RPMI8226 (cell line): ENCODE measurements around the gene CDK6.

Source experiments
- DNase-seq: peaks from one replicate; pipeline ENCODE4 v3.0.0-alpha.2; 2015

CDK6 gene

GRCh38 chr7:92731335-92732063 is 104.9 kb downstream of the CDK6 start:
- peak; percentile 78 for DNase-seq

GRCh38 chr7:92730808-92731207 is 105.6 kb downstream of the CDK6 start:
- no peak for DNase-seq

GRCh38 chr7:92729751-92730150 is 106.6 kb downstream of the CDK6 start:
- no peak for DNase-seq

- DNase-seq: no peak
These were observed 107.2 kb downstream of the CDK6 start for GRCh38 chr7:92729172-92729571.

GRCh38 chr7:92727755-92728154 is 108.6 kb downstream of the CDK6 start:
- no peak for DNase-seq

GRCh38 chr7:92725161-92725925 is 111.0 kb downstream of the CDK6 start:
- DNase-seq: no peak

GRCh38 chr7:92723943-92724342 is 112.4 kb downstream of the CDK6 start:
- DNase-seq: no peak

- DNase-seq: no peak
These were observed 113.2 kb downstream of the CDK6 start for GRCh38 chr7:92723205-92723604.

- no peak for DNase-seq
These were observed 113.8 kb downstream of the CDK6 start for GRCh38 chr7:92722541-92722940.

- DNase-seq: peak; percentile 81
These were observed 115.6 kb downstream of the CDK6 start for GRCh38 chr7:92720604-92721350.

GRCh38 chr7:92717993-92718716 is 118.2 kb downstream of the CDK6 start:
- DNase-seq: peak; percentile 77

GRCh38 chr7:92717623-92717992 is 118.8 kb downstream of the CDK6 start:
- peak; percentile 15 for DNase-seq

GRCh38 chr7:92716825-92717580 is 119.4 kb downstream of the CDK6 start:
- DNase-seq: no peak

GRCh38 chr7:92715963-92716362 is 120.4 kb downstream of the CDK6 start:
- no peak for DNase-seq

GRCh38 chr7:92714767-92715166 is 121.6 kb downstream of the CDK6 start:
- no peak for DNase-seq

GRCh38 chr7:92714280-92714679 is 122.1 kb downstream of the CDK6 start:
- no peak for DNase-seq

GRCh38 chr7:92709912-92710311 is 126.5 kb downstream of the CDK6 start:
- no peak for DNase-seq

GRCh38 chr7:92709150-92709549 is 127.2 kb downstream of the CDK6 start:
- DNase-seq: no peak

- DNase-seq: no peak
These were observed 128.0 kb downstream of the CDK6 start for GRCh38 chr7:92708111-92709042.

- no peak for DNase-seq
These were observed 128.9 kb downstream of the CDK6 start for GRCh38 chr7:92707435-92707834.

- no peak for DNase-seq
These were observed 129.8 kb downstream of the CDK6 start for GRCh38 chr7:92706563-92706962.
